GM23338 (cell line): ENCODE measurements around the gene GALNT1. TPM values are rescaled to one million over a fixed set of nuclear protein-coding genes. Genes with fewer than 3 reads are reported as not detected.

ENCODE experiments used
- ATAC-seq: fragments of 200-7000 bp; cut with Tn5 transposase; 3 replicates; pipeline ENCODE4 v1.9.1; 2020
- DNase-seq: peaks from one replicate; pipeline ENCODE4 v3.0.0-alpha.2; 2015; ENCODE audit warnings: low spot score
- H2AFZ ChIP-seq: fragments of 200-600 bp; sonication (generic); 2 replicates; pipeline ENCODE4 v1.8.0; 2016; ENCODE audit warnings: antibody characterized with exemption, mild to moderate bottlenecking, moderate library complexity
- H3F3A ChIP-seq: fragments of 200-600 bp; sonication (generic); replicated peaks from 2 replicates; pipeline ENCODE4 v1.8.0; 2017; ENCODE audit warnings: antibody characterized with exemption, mixed run types, low read depth
- H3K27ac ChIP-seq: fragments of 200-600 bp; sonication (generic); 2 replicates; pipeline ENCODE4 v1.6.1; 2016; ENCODE audit warnings: low read depth
- H3K27me3 ChIP-seq: fragments of 200-600 bp; sonication (generic); 2 replicates; pipeline ENCODE4 v1.8.0; 2016; ENCODE audit warnings: mild to moderate bottlenecking, mixed run types, moderate library complexity; ENCODE audit not compliant: insufficient read depth
- H3K36me3 ChIP-seq: fragments of 200-600 bp; sonication (generic); 2 replicates; pipeline ENCODE4 v1.8.0; 2016; ENCODE audit warnings: mild to moderate bottlenecking; ENCODE audit not compliant: insufficient read depth
- H3K4me1 ChIP-seq: fragments of 200-600 bp; sonication (generic); 2 replicates; pipeline ENCODE4 v1.8.0; 2016; ENCODE audit warnings: mild to moderate bottlenecking, moderate library complexity; ENCODE audit not compliant: insufficient read depth
- H3K4me2 ChIP-seq: fragments of 200-600 bp; sonication (generic); 2 replicates; pipeline ENCODE4 v1.7.1; 2017; ENCODE audit warnings: mixed run types
- H3K4me3 ChIP-seq: fragments of 200-600 bp; sonication (generic); 2 replicates; pipeline ENCODE4 v1.6.1; 2016; ENCODE audit warnings: mixed run types
- H3K79me2 ChIP-seq: fragments of 200-600 bp; sonication (generic); replicated peaks from 2 replicates; pipeline ENCODE4 v1.8.0; 2017; ENCODE audit warnings: mild to moderate bottlenecking; ENCODE audit not compliant: insufficient read depth
- H3K9me2 ChIP-seq: fragments of 200-600 bp; sonication (generic); 2 replicates; pipeline ENCODE4 v1.8.0; 2017; ENCODE audit not compliant: insufficient read depth
- H4K20me1 ChIP-seq: fragments of 200-600 bp; sonication (generic); replicated peaks from 2 replicates; pipeline ENCODE4 v1.8.0; 2017; ENCODE audit warnings: mild to moderate bottlenecking; ENCODE audit not compliant: insufficient read depth
- H3K27ac Mint-ChIP-seq: 2 replicates; pipeline ENCODE4 v1.8.0; 2020; ENCODE audit warnings: inconsistent platforms, mild to moderate bottlenecking, moderate library complexity, mixed read lengths
- H3K27me3 Mint-ChIP-seq: 3 replicates; pipeline ENCODE4 v1.8.0; 2022; ENCODE audit warnings: low read depth, mild to moderate bottlenecking, moderate library complexity, mixed read lengths, inconsistent platforms; ENCODE audit not compliant: insufficient read depth, poor library complexity
- H3K36me3 Mint-ChIP-seq: 3 replicates; pipeline ENCODE4 v1.8.0; 2021; ENCODE audit warnings: low read depth, mild to moderate bottlenecking, inconsistent platforms, moderate library complexity, mixed read lengths
- H3K4me1 Mint-ChIP-seq: 3 replicates; pipeline ENCODE4 v1.8.0; 2020; ENCODE audit warnings: mild to moderate bottlenecking, inconsistent platforms, mixed read lengths
- H3K4me3 Mint-ChIP-seq: 3 replicates; pipeline ENCODE4 v1.8.0; 2021; ENCODE audit warnings: moderate library complexity, mild to moderate bottlenecking, inconsistent platforms, mixed read lengths
- H3K9me3 Mint-ChIP-seq: 3 replicates; pipeline ENCODE4 v1.8.0; 2020; ENCODE audit warnings: moderate library complexity, mild to moderate bottlenecking, inconsistent platforms, mixed read lengths
- CREB1 ChIP-seq: fragments of 250-450 bp; sonication (Bioruptor Pico); IDR thresholded peaks from 2 replicates; pipeline ENCODE4 v1.5.0; 2020; ENCODE audit warnings: low read depth, mild to moderate bottlenecking, moderate library complexity
- EZH2 ChIP-seq: fragments of 200-600 bp; sonication (generic); IDR thresholded peaks from one replicate; pipeline ENCODE4 v1.8.0; 2017; ENCODE audit warnings: antibody characterized with exemption, mild to moderate bottlenecking, low read depth; ENCODE audit not compliant: unreplicated experiment
- EZH2phosphoT487 ChIP-seq: fragments of 200-600 bp; sonication (generic); IDR thresholded peaks from one replicate; pipeline ENCODE4 v1.8.1; 2018; ENCODE audit warnings: antibody characterized with exemption; ENCODE audit not compliant: unreplicated experiment
- JUNB ChIP-seq: IDR thresholded peaks from one replicate; pipeline ENCODE4 v1.6.1; 2016; ENCODE audit warnings: antibody characterized with exemption; ENCODE audit not compliant: unreplicated experiment
- NANOG ChIP-seq: IDR thresholded peaks from 2 replicates; pipeline ENCODE4 v1.6.1; 2016; ENCODE audit warnings: antibody characterized with exemption, borderline replicate concordance
- POLR2AphosphoS5 ChIP-seq: IDR thresholded peaks from 2 replicates; pipeline ENCODE4 v1.6.1; 2016; ENCODE audit warnings: antibody characterized with exemption, low read depth
- STAT1 ChIP-seq: IDR thresholded peaks from one replicate; pipeline ENCODE4 v1.6.1; 2016; ENCODE audit warnings: antibody characterized with exemption; ENCODE audit not compliant: unreplicated experiment
- ZNF114 ChIP-seq: fragments of 250-450 bp; sonication (Bioruptor Pico); IDR thresholded peaks from 2 replicates; pipeline ENCODE4 v1.5.0; 2020; ENCODE audit warnings: mild to moderate bottlenecking, moderate library complexity
- ZNF331 ChIP-seq: fragments of 250-450 bp; sonication (Bioruptor Pico); IDR thresholded peaks from 2 replicates; pipeline ENCODE4 v1.5.0; 2020; ENCODE audit warnings: low read depth, mild to moderate bottlenecking, moderate library complexity
- polyA plus RNA-seq: library from polyadenylated mRNA; unstranded; fragments of >200 nt; fragmentation: Nextera tagmentation; extraction: Ambion mirVana; gene quantifications from 2 replicates; pipeline ENCODE4 v1.2.1, GENCODE V29; 2016
- total RNA-seq: library from RNA; depleted of rRNA; stranded (reverse); fragments of >200 nt; shearing (Covaris generic); gene quantifications from 2 replicates; pipeline ENCODE4 v1.2.3, GENCODE V29; 2014
- TF ChIP-seq, protein P1 (sequence below): IDR thresholded peaks from 2 replicates; pipeline ENCODE4 v1.6.1; 2016; ENCODE audit warnings: antibody characterized with exemption
- TF ChIP-seq, protein P2 (sequence below): IDR thresholded peaks from one replicate; pipeline ENCODE4 v1.6.1; 2018; ENCODE audit warnings: antibody characterized with exemption; ENCODE audit not compliant: unreplicated experiment
- TF ChIP-seq, protein P3 (sequence below): fragments of 250-450 bp; sonication (Bioruptor Pico); IDR thresholded peaks from 2 replicates; pipeline ENCODE4 v1.5.0; 2020; ENCODE audit warnings: mild to moderate bottlenecking, moderate library complexity
- TF ChIP-seq, protein P4 (sequence below), 2 experiments: fragments of 200-600 bp in 1 of 2; sonication (generic) in 1 of 2; conservative IDR thresholded peaks; 2 replicates each; pipeline versions ENCODE4 v1.5.1 to v1.6.1; 2016 to 2017; ENCODE audit warnings: antibody characterized with exemption in 2 of 2, low read depth in 2 of 2, mild to moderate bottlenecking in 2 of 2, moderate library complexity in 1 of 2

GALNT1 gene
- total and polyA plus RNA-seq, 2 experiments from 2014 or later: 37.4 to 60.8 TPM

DNA sequence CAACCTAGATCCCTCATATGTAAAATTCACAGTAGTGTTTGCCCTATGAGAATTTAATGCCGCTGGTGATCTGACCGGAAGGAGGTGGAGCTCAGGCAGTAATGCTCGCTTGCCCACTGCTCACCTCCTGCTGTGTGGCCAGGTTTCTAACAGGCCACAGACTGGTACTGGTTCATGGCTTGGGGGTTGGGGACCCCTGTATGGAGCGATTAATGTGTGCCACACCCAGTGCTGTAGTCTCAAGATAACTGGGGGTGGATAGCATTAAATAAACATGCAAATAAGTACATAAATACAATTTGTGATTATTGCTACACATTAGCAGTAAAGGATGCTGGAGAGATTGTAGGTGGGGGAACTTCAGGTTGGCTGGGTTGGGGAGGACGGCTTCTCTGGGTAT, 3.2 kb downstream of the GALNT1 start:
- Histone ChIP-seq H4K20me1 (peaks cover 6% of the 10 kb centered on the region), H3K79me2 (peaks cover 78% of the 10 kb centered on the region), H2AFZ (no peak overlapping the region), H3K9me2 (no peaks in the 10 kb centered on the region), H3K4me2 (no peak overlapping the region), H3K36me3 (peaks cover 8% of the 10 kb centered on the region), H3K4me3 (no peak overlapping the region), H3K27me3 (peaks cover 16% of the 10 kb centered on the region), H3F3A (no peaks in the 10 kb centered on the region), H3K27ac (no peak overlapping the region), H3K4me1 (peaks cover 30% of the 10 kb centered on the region)
- H3K36me3 Mint-ChIP-seq: peaks cover 50% of the 10 kb centered on the region
- H3K4me1 Mint-ChIP-seq: peaks cover 26% of the 10 kb centered on the region
- TF ChIP-seq, protein P1, sequence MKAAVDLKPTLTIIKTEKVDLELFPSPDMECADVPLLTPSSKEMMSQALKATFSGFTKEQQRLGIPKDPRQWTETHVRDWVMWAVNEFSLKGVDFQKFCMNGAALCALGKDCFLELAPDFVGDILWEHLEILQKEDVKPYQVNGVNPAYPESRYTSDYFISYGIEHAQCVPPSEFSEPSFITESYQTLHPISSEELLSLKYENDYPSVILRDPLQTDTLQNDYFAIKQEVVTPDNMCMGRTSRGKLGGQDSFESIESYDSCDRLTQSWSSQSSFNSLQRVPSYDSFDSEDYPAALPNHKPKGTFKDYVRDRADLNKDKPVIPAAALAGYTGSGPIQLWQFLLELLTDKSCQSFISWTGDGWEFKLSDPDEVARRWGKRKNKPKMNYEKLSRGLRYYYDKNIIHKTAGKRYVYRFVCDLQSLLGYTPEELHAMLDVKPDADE: no peak
- TF ChIP-seq CREB1 (CRISPR knock-in tag) (no peak), NANOG (no peak), EZH2 (no peak), JUNB (no peak), STAT1 (no peak), ZNF114 (no peak), ZNF331 (CRISPR knock-in tag) (no peak), EZH2phosphoT487 (no peak), POLR2AphosphoS5 (no peak)
- TF ChIP-seq, protein P2, sequence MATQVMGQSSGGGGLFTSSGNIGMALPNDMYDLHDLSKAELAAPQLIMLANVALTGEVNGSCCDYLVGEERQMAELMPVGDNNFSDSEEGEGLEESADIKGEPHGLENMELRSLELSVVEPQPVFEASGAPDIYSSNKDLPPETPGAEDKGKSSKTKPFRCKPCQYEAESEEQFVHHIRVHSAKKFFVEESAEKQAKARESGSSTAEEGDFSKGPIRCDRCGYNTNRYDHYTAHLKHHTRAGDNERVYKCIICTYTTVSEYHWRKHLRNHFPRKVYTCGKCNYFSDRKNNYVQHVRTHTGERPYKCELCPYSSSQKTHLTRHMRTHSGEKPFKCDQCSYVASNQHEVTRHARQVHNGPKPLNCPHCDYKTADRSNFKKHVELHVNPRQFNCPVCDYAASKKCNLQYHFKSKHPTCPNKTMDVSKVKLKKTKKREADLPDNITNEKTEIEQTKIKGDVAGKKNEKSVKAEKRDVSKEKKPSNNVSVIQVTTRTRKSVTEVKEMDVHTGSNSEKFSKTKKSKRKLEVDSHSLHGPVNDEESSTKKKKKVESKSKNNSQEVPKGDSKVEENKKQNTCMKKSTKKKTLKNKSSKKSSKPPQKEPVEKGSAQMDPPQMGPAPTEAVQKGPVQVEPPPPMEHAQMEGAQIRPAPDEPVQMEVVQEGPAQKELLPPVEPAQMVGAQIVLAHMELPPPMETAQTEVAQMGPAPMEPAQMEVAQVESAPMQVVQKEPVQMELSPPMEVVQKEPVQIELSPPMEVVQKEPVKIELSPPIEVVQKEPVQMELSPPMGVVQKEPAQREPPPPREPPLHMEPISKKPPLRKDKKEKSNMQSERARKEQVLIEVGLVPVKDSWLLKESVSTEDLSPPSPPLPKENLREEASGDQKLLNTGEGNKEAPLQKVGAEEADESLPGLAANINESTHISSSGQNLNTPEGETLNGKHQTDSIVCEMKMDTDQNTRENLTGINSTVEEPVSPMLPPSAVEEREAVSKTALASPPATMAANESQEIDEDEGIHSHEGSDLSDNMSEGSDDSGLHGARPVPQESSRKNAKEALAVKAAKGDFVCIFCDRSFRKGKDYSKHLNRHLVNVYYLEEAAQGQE: no peak
- TF ChIP-seq, protein P3, sequence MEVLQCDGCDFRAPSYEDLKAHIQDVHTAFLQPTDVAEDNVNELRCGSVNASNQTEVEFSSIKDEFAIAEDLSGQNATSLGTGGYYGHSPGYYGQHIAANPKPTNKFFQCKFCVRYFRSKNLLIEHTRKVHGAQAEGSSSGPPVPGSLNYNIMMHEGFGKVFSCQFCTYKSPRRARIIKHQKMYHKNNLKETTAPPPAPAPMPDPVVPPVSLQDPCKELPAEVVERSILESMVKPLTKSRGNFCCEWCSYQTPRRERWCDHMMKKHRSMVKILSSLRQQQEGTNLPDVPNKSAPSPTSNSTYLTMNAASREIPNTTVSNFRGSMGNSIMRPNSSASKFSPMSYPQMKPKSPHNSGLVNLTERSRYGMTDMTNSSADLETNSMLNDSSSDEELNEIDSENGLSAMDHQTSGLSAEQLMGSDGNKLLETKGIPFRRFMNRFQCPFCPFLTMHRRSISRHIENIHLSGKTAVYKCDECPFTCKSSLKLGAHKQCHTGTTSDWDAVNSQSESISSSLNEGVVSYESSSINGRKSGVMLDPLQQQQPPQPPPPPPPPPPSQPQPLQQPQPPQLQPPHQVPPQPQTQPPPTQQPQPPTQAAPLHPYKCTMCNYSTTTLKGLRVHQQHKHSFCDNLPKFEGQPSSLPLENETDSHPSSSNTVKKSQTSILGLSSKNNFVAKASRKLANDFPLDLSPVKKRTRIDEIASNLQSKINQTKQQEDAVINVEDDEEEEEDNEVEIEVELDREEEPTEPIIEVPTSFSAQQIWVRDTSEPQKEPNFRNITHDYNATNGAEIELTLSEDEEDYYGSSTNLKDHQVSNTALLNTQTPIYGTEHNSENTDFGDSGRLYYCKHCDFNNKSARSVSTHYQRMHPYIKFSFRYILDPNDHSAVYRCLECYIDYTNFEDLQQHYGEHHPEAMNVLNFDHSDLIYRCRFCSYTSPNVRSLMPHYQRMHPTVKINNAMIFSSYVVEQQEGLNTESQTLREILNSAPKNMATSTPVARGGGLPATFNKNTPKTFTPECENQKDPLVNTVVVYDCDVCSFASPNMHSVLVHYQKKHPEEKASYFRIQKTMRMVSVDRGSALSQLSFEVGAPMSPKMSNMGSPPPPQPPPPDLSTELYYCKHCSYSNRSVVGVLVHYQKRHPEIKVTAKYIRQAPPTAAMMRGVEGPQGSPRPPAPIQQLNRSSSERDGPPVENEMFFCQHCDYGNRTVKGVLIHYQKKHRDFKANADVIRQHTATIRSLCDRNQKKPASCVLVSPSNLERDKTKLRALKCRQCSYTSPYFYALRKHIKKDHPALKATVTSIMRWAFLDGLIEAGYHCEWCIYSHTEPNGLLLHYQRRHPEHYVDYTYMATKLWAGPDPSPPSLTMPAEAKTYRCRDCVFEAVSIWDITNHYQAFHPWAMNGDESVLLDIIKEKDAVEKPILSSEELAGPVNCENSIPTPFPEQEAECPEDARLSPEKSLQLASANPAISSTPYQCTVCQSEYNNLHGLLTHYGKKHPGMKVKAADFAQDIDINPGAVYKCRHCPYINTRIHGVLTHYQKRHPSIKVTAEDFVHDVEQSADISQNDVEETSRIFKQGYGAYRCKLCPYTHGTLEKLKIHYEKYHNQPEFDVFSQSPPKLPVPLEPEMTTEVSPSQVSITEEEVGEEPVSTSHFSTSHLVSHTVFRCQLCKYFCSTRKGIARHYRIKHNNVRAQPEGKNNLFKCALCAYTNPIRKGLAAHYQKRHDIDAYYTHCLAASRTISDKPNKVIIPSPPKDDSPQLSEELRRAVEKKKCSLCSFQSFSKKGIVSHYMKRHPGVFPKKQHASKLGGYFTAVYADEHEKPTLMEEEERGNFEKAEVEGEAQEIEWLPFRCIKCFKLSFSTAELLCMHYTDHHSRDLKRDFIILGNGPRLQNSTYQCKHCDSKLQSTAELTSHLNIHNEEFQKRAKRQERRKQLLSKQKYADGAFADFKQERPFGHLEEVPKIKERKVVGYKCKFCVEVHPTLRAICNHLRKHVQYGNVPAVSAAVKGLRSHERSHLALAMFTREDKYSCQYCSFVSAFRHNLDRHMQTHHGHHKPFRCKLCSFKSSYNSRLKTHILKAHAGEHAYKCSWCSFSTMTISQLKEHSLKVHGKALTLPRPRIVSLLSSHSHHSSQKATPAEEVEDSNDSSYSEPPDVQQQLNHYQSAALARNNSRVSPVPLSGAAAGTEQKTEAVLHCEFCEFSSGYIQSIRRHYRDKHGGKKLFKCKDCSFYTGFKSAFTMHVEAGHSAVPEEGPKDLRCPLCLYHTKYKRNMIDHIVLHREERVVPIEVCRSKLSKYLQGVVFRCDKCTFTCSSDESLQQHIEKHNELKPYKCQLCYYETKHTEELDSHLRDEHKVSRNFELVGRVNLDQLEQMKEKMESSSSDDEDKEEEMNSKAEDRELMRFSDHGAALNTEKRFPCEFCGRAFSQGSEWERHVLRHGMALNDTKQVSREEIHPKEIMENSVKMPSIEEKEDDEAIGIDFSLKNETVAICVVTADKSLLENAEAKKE: no peak
- TF ChIP-seq, protein P4, sequence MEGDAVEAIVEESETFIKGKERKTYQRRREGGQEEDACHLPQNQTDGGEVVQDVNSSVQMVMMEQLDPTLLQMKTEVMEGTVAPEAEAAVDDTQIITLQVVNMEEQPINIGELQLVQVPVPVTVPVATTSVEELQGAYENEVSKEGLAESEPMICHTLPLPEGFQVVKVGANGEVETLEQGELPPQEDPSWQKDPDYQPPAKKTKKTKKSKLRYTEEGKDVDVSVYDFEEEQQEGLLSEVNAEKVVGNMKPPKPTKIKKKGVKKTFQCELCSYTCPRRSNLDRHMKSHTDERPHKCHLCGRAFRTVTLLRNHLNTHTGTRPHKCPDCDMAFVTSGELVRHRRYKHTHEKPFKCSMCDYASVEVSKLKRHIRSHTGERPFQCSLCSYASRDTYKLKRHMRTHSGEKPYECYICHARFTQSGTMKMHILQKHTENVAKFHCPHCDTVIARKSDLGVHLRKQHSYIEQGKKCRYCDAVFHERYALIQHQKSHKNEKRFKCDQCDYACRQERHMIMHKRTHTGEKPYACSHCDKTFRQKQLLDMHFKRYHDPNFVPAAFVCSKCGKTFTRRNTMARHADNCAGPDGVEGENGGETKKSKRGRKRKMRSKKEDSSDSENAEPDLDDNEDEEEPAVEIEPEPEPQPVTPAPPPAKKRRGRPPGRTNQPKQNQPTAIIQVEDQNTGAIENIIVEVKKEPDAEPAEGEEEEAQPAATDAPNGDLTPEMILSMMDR (conservative IDR thresholded peaks at IDR 0.05; ENCODE audit: low read depth in 2 of 2): no peak
- no peak overlapping the region for H3K27ac Mint-ChIP-seq
- DNase-seq: no peak
- no peak for ATAC-seq
- H3K4me3 Mint-ChIP-seq: no peak overlapping the region
- peaks cover 44% of the 10 kb centered on the region for H3K9me3 Mint-ChIP-seq
- H3K27me3 Mint-ChIP-seq: no peaks in the 10 kb centered on the region
